SH-SY5Y (cell line): Measurements from ENCODE around the gene SLAMF7.

Experiments used
- GATA2 ChIP-seq: IDR thresholded peaks from 2 replicates; pipeline ENCODE4 v1.6.1; 2011; ENCODE audit warnings: mild to moderate bottlenecking, low read depth, low read length
- GATA3 ChIP-seq: IDR thresholded peaks from 2 replicates; pipeline ENCODE4 v1.6.1; 2011; ENCODE audit warnings: low read depth, mild to moderate bottlenecking, low read length, moderate library complexity

- TF ChIP-seq GATA2, result no peak
- no peak for TF ChIP-seq GATA3
Measured at GRCh38 chr1:160778976-160779375, 39.9 kb downstream of the SLAMF7 start.
